Activated gamma-delta T cell (primary cell): ENCODE results near the gene DPP8.

ENCODE experiments used
- DNase-seq: peaks from one replicate; lab custom pipeline; 2025; lab: John Stamatoyannopoulos, UW

DPP8 gene

DNA sequence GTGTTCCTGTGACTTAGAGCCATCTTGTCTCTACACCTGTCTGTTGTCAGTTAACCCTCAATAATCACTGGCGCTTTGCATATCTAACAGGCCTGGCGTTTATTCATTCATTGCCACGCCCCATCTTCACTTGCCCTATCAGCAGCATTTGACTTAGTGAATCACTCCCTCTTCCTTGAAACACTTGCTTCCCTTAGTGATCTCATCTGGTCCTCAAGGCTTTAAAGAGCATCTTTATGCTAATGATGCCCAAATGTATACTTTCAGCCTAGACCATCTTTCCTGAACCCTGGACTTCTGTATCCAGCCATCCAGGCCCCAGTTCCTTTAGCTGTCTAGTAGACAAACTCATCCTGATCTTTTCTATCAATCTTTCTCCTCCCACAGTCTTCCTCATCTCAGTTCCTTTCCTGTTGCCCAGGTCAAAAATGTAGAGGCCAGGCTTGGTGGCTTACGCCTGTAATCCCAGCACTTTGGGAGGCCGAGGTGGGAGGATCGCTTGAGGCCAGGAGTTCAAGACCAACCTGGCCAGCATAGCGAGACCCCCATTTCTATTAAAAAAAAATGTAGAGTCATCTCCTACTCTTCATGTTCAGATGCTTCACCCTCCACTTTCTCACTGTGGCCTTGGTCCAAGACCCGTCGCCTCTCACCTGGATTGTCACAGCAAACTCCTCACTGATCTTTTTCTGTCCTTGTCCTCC, 93.4 kb downstream of the DPP8 start:
- DNase-seq = no peak

DNA sequence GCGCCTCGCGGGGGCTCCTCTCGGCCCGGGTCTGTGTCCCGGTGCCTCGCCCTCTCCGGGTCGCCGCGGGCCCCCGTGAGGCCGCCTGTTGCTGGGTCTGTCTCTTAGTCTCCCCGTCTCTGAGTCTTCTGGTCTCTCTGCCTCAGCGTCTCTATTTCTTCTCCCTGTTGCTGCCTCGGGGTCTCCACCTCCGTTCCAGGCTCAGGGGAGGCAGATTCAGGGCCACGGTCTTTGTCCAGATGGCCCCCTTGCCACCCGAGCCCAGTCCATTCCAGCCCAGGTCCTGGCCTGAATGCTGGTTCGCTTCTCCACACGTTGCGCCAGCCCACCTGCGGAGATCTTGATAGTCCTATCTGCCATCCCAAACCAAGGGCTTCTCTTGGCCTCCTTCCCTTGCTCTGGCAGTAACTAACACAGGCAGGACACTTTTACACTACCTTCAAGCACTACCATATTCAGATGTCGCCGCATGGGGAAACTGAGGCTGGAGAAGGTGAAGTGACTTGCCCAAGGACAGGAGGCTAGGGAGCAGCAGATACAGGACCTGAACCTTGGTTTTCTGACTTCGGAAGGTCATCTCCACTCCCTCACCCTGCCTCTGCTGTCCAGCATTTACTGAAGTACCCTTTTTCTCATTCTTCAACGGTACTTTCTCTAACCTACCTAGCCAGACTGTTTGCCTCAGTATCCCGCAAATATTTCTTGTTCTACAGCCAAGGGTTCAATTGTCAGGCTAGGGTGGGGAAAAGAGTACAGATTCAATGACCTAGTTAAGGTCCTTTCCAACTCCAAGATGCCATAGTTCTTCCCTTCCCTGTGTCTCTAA, 94.1 kb downstream of the DPP8 start:
- no peak for DNase-seq

DNA sequence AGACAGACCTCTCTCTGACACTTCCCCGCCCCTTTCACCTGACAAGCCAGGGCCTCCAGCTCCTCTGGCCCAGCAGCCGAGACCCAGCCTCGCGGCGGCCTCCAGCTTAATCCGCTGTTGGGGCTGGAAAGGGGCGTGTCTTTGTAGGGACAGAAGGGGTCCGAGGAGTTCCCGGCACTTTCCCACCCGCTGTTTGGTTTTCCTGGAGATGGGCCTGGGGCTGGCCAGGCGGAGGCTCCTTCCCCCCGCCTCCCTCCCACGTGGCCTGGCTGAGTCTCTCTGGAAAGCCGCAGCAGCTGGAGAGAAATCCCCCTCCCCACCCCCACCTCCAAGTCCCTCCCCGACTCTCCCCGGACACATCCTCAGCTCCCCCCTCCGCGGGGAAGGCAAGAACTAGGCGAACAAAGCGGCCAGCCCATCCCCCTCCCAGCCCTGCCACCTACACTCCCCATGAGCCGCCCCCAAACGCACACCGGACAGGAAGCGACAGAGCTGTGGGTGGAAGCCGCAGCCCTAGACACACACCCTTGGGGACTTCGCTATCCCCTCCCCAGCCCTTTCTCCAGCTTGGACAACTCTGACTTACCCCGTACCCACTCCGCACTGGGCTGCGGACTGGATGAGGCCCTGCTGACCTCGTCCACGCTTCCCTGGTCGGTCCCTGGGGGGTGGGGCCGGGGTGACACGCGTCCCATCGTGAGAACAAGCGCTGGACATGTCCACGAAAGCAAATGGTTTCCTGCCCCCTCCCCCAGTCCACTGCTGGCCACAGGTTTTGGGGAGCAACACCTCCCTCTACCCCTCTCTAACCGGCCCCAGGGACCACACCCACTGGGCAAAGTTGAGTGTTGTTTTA, 95.9 kb downstream of the DPP8 start:
- DNase-seq = no peak

DNA sequence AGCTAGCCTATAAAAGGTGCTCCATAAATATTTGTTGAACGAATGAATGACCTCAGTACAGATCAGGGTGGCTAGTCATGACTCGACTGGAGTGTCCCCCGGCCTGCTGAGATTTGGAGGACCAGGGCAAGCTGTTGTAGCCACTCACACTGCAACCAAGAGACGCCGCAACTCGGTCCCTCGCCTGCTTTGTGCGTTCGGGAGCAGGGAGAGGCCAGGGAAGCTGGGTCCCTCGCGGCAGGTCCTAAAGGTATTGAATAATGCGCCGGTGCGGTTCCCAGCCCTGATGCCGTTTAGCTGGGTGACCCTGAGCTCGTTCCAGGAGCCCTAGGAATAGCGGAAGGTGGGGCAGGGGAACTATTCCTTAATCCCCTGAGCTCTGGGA, 96.5 kb downstream of the DPP8 start:
- no peak for DNase-seq

DNA sequence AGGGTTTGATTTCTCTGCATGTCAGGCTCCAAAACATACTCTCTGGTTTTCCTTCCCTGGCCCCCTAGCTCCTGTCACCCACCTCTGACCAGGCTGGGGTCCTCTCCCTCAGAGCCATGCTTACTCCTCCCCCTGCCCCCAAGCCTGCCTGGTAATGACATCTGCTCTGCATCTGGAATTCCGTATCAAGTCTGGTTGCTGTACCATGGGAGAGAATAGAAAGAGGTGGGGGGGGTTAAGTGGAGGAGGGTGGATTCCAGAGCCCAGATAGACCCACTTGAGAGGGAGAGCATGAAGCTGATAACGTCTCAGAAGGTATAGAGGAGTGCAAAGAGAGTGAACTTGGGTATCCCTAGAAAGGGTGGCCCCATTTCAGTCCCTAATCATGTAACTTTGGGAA, 98.9 kb downstream of the DPP8 start:
- DNase-seq = no peak

DNA sequence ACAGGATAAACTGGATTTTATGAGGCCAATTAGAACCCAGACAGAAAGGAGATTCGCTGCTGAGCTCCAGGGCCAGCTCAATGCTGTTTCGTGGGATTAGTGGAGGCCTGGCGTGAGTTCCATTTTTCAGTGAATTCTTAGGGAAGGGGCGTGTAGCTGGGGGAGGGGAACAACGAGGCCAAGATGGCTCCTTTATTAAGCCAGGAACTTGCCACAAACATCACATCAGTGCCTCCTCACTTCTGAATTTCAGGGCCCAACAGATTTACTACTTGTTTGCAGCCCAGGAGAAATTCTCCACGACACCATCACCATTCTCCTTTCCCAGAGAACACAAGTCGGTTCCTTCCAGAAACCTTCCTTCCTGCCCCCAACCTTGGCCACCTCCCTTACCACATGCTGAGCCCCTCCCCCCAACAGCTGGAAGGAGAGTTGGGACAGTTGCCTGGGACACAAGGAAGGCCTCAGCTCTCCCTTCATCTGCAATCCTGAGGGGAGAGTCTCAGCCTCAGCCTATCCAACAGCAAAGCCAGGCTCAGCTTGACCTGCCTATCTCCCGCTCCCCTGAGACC, 100.6 kb downstream of the DPP8 start:
- DNase-seq = no peak

DNA sequence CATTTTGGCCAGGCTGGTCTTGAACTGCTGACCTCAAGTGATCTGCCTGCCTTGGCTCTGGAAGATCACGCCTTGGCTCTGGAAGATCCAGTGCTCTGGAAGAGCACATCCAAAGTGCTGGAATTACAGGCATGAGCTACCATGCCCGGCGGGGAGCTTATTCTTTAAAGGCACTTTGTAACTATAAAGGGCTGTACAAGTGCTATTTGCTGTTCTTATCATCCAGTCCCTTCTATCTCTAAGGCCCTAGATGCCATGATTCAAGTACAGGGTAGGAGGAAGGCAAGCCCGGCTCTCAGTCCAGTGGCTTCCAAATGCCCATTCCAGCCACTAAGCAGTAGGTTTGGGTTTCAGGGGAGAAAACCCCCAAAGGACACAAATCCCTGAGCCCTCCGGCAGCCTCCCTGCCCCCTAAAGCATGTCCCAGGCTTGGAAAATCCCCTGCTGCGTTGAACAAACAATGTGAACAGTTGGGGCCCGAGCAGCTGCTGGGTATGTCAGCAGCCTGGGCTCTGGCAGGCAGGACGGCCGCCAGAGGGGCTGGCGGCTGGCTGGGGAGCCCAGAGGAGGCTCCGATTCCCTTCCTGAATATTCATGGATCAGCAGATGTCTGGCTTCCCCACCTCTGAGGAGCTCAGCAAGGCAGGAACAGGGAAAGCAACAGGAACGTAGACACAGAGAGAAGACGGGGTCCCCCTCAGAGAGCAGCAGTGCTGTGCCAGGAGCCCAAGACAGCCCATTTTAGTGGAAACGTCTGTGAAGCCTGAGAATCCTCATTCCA, 102.5 kb downstream of the DPP8 start:
- no peak for DNase-seq

DNA sequence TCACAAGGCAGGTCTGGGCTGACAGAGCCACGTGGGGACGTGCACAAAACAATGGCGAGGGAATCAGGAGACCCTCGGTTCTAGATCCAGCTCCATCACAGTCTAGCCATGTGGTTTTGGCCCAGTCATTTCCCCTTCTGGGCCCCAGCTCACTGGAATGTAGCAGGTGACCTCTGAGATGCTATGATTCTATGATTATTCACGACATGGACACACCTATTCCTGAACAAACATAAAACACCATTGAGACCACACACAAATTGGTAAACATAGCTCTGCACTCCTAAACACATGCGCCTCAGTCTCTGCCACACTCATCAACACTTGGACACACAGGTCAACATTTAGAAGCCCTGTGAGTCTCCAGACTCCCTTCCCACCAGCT, 103.7 kb downstream of the DPP8 start:
- no peak for DNase-seq

DNA sequence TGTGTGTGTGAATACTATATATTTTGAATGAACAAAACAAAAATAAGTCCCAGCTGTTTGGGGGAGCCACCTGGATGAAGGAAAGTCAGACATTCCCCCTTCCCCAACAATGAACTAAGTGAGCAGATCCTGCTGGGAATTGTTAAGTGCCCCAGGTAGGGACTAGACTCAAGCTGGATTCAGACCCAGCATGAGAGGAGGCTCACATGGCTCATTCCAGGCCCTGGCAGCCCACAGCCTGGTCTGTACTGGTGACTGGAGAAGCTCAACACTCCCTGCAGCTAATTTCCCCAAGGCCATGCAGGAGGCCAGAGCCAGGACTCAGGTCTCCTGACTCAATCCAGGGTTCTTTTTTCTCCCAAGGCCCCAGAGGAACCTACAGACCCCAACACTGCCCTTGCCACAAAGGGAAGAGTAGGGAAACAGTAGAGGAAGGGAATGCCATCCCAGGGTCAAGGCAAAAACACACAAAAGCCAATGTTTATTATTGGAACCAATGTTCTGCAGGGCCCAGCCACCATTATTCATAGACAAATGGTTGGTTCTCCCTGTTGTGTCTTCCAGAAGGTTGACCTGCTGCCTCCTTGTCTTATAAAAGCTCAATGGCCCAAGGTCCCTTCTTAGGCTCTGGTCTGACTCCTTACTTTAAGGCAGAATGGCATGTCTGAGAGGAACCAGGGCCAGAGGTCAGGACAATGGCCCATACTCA, 104.3 kb downstream of the DPP8 start:
- no peak for DNase-seq

DNA sequence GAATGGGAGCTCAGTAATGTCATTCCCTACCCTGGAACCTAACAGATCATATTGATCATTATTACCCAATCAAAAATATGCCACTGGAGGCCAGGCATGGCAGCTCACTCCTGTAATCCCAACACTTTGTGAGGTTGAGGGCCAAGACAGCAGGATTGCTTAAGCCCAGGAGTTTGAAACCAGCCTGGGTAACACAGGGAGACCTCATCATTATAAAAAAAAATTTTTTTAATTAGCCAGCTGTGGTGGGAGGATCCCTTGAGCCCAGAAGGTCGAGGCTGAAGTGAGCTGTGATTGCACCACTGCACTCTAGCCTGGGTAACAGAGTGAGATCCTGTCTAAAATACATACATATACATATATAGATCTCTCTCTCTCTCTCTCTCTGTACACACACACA, 104.9 kb downstream of the DPP8 start:
- no peak for DNase-seq

DNA sequence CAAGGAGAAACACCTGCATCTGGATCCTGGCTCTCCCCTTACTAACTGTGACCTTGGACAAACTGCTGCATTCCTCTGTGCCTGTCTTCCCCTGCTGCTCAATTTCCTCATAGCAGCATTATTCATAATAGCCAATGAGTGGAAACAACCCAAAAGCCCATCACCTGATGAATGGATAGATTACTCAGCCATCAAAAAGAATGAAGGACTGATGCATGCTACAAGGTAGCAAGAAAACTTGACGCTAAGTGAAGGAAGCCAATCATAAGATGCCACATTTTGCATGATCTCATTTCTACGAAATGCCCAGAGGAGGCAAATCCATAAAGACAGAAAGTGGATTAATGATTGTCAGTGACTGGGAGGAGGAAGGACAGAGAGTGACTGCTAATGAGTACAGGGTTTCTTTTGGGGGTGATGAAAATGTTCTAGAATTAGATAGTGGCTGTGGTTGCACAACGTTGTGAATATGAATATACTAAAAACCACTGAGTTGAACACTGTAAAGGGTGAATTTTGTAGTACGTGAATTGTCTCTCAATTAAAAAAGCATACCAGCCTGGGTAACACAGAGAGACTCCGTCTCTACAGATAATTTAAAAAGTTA, 105.9 kb downstream of the DPP8 start:
- no peak for DNase-seq

DNA sequence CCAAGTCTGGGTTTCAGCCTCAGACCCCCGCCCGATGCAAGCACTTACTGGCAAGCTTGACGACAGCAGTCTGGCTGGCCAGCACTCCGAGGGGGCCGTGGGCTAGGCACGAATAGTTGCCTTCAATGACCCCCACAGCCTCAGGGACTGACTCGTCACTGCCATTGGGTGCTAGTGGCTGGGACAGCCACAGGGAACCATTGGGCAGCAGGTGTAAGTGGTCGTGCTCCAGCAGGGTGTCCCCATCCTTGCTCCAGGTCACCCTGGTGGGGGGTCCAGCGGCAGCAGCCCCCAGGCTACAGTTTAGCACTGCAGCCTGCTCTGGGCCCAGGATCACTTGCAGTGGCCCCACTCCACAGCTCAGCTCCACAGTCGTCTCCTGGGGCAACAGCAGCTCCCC, 106.5 kb downstream of the DPP8 start:
- DNase-seq = no peak

DNA sequence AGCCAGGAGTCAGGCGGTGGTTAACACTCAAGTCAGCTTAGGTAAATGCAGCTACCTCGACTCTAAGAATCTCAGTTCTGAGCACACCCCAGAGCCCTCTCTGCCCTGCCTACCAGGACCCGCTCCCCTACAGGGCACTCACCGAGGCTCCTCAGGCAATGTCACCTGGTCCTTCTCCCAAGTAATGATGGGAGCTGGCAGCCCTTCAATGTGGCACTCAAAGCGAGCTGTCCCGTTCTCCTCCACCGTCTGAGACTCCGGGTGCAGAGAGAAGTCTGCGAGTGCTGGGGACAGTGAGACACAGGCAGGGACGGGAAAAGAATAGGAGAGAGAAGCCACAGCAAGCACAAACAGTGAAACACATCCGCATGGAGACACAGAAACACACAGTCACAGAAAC, 107.5 kb downstream of the DPP8 start:
- no peak for DNase-seq

DNA sequence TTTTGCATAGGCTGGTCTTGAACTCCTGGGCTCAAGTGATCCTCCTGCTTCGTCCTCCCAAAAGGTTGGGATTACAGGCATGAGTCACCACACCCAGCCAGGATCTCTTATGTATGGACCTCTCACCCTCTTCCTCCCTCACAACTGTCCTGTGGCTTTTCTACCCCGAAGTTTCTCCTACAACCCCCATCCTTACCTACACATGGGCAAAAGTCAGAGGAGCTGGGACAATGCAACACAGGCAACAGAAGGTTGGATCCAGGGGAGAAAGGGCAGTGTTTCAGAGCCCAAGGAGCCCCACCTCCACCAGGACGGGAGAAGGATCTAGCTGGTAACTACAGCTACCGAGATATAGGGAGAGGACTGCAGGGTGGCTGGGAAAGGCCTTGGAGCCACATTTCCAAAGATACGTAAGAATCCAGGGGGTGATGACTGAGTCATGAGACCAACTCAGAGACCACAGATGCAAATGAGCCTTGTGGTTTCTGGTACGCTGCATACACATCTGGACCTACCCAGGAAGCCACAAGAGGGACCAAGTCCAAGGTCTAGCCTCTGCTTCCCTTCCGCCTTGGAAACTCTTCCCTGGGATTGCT, 108.4 kb downstream of the DPP8 start:
- no peak for DNase-seq

DNA sequence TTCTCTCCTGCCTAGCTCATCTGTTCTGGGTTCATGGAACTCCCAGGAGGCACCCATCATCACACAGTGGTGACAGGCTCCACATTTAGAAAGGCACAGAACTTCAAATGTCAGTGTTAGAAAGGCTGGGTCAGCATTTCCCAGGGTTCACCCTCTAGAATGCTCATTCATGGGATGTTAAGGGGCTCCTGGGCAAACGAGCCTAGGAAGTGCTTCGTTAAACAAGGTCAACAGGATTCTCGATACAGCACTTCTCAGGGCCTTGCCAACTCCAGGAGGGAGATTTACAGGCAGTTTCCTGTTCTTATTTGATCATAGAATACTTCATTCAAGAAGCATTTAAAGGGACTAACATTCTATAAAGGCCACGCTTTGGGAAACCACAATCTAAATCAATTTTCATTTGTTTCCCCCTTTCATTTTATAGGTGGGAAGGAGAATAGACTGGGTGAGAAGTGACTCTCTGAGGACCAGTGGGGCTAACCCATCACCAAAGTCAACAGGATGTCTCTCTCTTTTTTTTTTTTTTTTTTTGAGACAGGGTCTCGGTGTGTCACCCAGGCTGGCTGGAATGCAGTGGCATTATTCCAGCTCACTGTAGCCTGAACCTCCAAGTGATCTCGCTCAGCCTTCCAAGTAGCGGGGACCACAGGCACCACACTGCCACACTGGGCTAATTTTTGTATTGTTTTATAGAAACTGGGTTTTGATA, 109.0 kb downstream of the DPP8 start:
- no peak for DNase-seq

DNA sequence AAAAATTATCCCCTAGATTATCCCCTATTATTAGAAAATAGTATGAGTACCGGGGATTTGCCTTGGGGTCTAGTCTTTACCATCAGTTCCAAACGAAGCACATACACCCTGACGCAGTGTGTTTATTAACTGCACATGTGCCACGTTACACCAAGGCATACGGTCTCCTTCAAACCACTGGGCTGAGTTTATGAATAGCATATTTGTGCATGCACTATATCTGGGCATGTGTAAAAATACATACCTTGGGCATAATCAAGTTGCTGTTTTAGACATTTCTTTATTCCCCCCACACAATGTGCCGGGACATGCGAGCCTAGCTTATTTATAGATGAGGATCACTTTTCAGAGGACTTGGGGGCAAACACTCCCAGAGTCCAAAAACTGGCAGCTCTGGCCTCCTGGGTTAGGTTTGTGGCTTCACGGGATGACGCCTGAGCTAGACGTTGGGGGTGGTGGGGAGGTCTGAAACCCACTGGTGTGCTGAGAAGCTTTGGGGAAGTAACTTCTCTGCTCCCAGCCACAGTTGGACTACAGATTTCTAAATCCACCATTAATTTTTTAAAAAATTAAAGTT, 111.0 kb downstream of the DPP8 start:
- DNase-seq = no peak

DNA sequence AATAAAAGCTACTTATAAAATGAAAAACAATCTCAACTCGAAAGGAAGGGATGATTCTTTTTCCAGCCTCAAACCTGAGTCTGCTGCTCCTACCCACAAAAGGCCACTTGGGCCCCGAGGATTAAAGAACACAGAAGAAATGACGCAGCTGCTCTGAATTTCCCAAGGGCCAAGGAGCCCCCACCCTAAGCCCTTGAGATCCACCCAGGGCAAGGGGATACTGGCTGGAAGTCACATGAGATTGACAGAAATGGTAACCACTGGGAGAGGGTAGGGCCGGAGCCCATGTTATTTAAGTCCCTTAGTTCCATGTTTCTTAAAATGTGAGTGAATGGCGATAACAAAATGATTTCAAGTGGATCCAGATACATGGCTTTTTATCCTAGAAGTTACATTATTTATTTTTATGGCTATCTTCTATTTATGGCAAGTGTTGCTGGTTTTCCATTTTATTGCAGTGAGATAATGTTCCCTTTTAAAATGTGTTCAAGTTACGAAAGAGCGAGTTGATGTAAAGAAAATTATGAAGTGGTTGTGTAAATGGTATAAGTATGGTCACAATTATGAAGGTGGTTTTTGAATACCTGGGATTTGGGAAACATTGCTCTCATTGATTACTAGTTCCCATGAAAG, 111.6 kb downstream of the DPP8 start:
- DNase-seq = no peak

DNA sequence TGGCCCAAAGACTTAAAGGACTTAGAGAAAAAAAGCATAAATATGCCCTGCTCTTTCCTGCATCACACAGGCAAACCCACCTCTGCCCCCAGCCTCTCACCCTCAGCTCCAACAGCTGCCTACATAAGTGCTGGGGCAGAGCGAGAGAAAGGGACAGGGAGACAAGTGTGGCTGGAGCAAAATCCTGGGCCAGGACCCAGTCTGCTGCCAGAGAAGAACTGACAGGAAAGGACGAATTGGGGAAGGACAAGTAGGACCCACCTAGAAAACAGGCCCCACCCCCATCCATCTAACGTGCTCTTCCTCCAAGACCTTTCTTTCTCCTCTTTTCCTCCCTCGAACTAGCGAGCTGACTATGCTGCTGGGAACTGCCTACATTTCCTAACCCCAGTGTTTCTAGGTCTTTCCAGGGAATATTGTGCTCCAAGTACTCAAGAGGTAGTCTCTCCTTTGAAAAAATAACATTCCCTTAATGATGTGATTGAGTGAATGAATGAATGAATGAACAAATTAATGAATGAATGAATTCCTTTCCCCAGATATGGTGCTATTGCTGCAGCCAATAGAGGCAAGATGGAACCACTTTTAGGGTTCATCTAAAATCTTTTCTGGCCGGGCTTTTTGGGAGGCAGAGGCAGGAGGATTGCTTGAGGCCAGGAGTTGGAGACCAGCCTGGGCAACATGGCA, 113.2 kb downstream of the DPP8 start:
- no peak for DNase-seq
